ENCODE measurements around the gene PLCXD3. TPM values are rescaled to one million over a fixed set of nuclear protein-coding genes. Genes with fewer than 3 reads are reported as not detected.

PLCXD3 gene
- total and polyA plus RNA-seq, 9 of the 15 experiments (the other 6 are each of a cell fraction or from before 2014, with no cell fraction given), result not detected

GRCh38 chr5:41290810-41291209 is 219.6 kb downstream of the PLCXD3 start (continued):
- no peak for TF ChIP-seq MGA (IDR thresholded peaks at IDR 0.05)
- TF ChIP-seq ETV1 (tag; conservative IDR thresholded peaks at IDR 0.05; ENCODE audit: low read depth), result no peak
- TF ChIP-seq TCF7L2 (IDR thresholded peaks at IDR 0.05; ENCODE audit: low read depth, low read length), result no peak
- TF ChIP-seq RFX1 (IDR thresholded peaks at IDR 0.05), result no peak
- no peak for TF ChIP-seq DDX20 (tag; IDR thresholded peaks at IDR 0.05; ENCODE audit: low read depth)
- TF ChIP-seq MEF2D (tag; conservative IDR thresholded peaks at IDR 0.05; ENCODE audit: low read depth), result no peak
- no peak for TF ChIP-seq TAF1 (IDR thresholded peaks at IDR 0.05; ENCODE audit: control insufficient read depth, extremely low read depth, insufficient read depth, low read length, severe bottlenecking)
- no peak for TF ChIP-seq ETS2 (tag; IDR thresholded peaks at IDR 0.05; ENCODE audit: borderline replicate concordance, poor library complexity, severe bottlenecking)
- no peak for TF ChIP-seq GTF2E2 (tag; IDR thresholded peaks at IDR 0.05)
- no peak for TF ChIP-seq SRSF7 (optimal IDR thresholded peaks at IDR 0.05; ENCODE audit: low read depth, low read length)
- TF ChIP-seq ZNF121 (CRISPR knock-in tag; conservative IDR thresholded peaks at IDR 0.05), result no peak
- no peak for TF ChIP-seq MTF1 (CRISPR knock-in tag; IDR thresholded peaks at IDR 0.05; ENCODE audit: borderline replicate concordance)
- TF ChIP-seq PTTG1 (tag; IDR thresholded peaks at IDR 0.05; ENCODE audit: low read depth), result no peak
- no peak for TF ChIP-seq ZKSCAN1 (IDR thresholded peaks at IDR 0.05; ENCODE audit: low read depth, low read length)

Data from K562 (cell line).